22Rv1 (cell line): ENCODE results near the gene GASK1B.

Experiments used
- ZFX ChIP-seq: fragments of 450-650 bp; IDR thresholded peaks from 2 replicates; pipeline ENCODE4 v1.6.1; 2017; ENCODE audit warnings: antibody characterized with exemption, borderline replicate concordance
- TF ChIP-seq, protein P1 (sequence below): fragments of 450-650 bp; IDR thresholded peaks from 2 replicates; pipeline ENCODE4 v1.5.1; 2017; ENCODE audit warnings: mild to moderate bottlenecking

DNA sequence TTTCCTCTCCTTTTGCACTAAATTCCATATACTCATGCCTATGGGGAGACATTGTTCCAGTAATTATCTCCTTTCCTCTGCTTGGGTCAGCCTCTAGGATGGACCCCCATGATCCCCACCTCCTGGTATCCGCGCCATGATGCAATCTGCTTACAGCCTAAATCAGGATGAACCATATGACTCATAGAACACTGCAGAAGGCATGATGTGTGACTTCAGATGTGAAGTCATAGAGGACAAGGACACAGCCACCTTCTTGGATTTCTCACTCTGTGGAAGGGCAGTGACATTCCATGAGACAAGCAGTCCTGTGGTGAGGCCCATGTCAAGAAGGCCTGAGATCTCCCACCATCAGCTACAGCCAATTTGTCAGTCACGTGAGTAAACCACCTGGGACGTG is 28.5 kb upstream of the GASK1B start:
- TF ChIP-seq, protein P1, sequence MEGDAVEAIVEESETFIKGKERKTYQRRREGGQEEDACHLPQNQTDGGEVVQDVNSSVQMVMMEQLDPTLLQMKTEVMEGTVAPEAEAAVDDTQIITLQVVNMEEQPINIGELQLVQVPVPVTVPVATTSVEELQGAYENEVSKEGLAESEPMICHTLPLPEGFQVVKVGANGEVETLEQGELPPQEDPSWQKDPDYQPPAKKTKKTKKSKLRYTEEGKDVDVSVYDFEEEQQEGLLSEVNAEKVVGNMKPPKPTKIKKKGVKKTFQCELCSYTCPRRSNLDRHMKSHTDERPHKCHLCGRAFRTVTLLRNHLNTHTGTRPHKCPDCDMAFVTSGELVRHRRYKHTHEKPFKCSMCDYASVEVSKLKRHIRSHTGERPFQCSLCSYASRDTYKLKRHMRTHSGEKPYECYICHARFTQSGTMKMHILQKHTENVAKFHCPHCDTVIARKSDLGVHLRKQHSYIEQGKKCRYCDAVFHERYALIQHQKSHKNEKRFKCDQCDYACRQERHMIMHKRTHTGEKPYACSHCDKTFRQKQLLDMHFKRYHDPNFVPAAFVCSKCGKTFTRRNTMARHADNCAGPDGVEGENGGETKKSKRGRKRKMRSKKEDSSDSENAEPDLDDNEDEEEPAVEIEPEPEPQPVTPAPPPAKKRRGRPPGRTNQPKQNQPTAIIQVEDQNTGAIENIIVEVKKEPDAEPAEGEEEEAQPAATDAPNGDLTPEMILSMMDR = no peak
- no peak for TF ChIP-seq ZFX
